Left renal pelvis (tissue), 4 donors: ENCODE results near the gene EPB41L1. TPM values are rescaled to one million over a fixed set of nuclear protein-coding genes. Genes with fewer than 3 reads are reported as not detected.
A peak's percentile ranks its signal among the peaks of the same experiment; 100 is the strongest.

Experiments used
- DNase-seq, 4 donors: peaks; one replicate each; pipeline ENCODE4 v3.0.0-alpha.2; 2013; ENCODE audit warnings: low read depth in 4 of 4, low spot score in 3 of 4
- polyA plus RNA-seq, 4 donors: library from polyadenylated mRNA; unstranded; fragments of 120-200 nt; gene quantifications; one replicate each; pipeline ENCODE4 v1.2.1, GENCODE V29; 2013; ENCODE audit not compliant: insufficient read length in 4 of 4

EPB41L1 gene
- polyA plus RNA-seq, 4 donors: 62.7 to 75.0 (median 66.4) TPM

DNA sequence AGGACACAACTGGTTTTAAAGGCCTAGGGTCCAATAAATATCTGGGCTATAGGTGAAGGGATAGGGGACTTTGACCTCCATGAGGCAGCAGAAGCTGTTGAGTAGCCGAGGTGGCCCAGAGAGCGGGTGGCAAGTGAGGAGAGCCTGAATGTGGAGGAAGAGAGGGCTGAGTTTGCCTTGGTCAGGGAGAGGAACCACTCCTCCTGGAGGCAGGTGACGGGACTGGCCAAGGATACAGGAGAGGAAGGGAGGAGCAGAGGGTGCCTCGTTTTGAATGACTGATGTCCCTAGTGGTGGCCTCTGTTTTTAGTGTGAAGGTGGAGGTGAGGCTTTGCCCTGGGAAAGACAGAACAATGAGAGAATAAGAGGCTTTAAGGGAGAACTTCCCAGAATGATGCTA is 62.7 kb downstream of the EPB41L1 start:
- DNase-seq: no peak

DNA sequence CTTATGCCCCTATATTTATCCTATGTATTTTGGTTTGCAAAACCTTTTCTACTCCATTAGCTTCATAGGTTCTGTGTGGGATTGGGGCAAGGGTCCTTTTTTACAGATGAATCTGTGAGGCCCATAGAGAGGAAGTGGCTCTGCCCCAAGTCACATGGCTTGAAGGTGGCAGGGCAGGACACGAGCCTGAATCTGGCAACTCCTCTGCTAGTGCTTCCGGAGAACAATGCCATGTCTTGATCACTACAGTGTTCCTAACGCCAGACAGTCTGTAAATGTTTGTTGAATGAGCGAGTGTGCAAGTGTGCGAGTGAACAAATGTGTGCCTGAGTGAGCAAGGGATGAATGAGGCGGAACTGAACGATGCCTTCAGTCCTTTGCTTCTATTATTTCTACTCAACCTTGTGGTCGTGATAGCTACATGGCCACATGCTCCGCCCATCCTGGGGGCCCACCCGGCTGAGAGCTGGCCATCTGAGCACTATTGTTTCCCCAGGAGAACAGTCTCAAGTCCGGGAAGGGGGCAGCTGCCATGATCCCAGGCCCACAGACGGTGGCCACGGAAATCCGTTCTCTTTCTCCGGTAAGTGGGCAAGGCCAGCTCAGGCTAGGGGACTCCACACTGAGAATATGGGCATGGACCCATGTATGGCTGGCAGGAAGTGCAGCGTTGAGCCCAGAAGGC is 64.0 kb downstream of the EPB41L1 start:
- DNase-seq: no peak

DNA sequence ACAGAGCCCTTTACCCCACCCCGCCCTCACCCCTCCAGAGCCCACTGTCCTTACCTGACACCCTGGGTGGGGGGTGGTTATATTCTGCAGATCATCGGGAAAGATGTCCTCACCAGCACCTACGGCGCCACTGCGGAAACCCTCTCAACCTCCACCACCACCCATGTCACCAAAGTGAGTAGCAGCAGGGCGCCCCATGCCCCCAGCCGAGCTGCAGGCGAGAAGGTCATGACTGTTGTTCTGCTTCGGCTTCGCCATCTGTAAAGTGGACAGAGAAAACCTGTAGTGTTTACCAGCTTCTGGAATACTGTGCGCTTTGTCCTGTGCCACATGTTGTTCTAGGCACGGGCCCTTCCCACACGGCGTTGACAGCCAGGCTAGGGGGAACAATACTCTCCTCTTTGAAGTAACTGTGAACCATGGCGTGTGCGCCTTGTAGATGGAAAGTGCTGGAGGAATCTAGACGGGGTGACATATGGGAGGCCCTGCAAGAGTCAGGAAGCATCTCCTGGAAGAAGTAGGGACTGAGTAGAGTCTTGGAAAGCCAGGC is 65.2 kb downstream of the EPB41L1 start:
- DNase-seq: no peak

DNA sequence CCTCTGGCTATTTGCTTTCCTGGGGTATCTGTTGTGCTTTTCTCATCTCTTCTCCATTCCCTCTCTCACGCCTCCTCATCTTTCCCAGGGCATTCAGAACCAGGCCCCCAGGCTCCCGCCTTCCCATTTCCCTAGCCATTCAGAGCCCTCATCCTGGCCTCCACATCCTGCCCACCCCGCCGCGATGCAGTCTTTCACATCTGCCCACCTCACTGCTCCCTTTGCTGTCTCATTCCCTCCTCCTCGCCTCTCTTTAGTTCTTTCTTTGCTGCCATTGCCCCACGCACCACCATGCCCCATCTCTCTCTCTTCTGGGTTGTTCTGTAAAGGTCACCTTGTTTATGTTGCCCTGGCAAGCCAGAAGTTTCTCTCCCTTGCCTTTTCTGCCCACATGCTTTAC is 71.1 kb downstream of the EPB41L1 start:
- DNase-seq: no peak

GRCh38 chr20:36228770-36229169 is 74.2 kb downstream of the EPB41L1 start:
- DNase-seq: no peak

DNA sequence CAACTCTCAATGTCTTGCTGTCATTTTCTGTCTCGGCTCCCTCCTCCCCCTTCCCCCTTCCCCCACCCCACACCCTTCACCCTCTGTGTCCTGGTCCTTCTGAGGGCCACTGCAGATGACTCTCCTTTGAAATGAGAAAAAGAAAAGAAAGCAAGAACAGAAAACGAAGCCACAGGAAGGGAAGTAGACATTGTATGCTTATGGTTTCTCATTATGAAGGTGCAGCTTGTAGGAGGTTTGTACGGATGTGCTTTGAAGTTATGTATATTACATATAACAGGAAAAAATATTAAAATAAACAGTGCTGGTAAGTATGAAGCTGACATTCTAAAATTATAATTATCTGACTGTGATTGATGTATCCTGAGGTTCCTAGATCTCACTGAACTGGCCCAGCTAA is 75.5 kb downstream of the EPB41L1 start:
- DNase-seq: no peak

GRCh38 chr20:36231331-36231730 is 76.8 kb downstream of the EPB41L1 start:
- DNase-seq: no peak

DNA sequence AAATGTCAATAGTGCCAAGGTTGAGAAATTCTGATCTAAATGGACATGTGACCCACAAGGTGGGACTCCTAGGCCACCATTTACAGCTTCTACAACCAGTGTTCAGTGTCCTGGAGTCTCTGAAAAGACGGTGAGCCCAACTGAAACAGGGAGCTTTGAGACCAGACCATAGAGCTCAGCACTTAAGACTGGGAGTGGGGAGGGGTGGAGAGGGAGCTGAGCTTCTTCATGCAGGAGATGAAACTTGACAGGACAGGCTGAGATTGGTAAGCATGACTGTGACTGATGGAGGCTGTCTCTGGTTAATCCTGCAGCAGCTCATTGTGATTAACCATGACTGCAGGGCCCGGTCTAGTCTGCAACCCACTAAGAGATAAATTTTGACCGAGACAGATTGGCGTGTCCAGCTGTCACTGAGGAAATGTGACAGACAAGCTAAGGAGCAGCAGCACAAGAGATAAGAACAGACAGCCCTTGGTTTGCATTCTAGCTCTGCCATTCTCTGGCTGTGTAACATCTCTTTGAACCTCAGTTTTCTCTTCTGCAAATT is 80.3 kb downstream of the EPB41L1 start:
- no peak for DNase-seq

DNA sequence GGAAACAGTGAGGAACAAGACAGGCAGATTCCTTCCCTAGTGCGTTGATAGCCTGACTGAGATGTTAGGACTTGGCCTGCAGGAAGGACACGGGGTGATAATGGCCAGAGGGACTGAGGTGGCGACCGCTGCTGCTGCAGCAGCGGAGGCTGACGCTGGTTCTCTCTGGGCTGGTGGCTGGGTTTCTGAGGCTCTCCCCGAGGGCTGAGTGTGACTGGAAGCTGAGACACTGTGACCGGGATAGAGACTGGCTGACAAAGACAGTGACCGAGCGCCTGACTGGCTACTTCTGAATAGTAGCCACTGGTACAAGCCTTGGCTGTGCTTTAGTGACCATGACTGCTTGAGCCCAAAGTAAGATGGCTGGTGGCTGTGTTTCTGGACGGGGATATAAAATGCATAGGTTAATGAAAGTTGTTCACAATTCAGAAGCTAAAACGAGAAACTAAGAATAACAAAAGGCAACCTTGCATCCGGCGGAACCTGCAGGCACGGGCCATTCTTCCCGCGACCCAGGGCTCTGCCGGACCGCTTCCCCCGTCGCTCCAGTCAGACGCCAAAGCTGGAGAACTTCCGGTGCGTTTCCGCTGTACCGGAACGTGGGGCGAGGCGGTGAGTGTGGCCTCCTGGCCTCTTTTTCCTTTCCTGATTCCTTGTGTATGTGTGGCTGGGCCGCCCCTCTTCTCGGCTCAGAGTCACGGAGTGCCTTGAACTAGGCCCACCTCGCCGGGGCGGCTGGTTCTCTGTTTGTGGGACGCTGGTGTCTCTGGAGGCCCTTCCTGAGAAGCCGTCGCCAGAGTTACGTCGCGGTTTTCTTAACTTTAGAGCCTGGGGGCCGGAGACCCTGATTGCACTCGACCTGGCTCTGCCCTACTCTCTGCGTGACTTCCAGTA is 81.6 kb downstream of the EPB41L1 start, which contains the start of gene AAR2:
TSS of gene AAR2 (plus strand) at position 587 of the 894 bp plus-strand sequence. CDS start 3,391 bp downstream, outside the sequence.
- DNase-seq: peak; percentile 54 to 66 (median 62)

DNA sequence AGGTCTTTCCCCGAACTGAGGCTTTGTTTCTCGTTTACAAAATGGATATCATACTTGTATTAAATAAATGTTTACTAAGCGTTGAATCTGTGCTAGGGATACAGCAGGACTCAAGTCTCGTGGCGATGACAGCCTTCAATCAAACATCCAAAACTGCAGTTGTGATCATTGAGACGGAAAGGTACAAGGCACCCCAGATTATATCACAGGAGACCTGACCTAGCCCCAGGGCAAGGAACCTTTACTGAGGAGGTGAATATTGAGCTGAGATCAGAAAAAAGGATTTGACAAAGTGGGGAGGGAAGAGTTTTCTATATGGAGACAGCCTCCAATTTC is 82.2 kb downstream of the EPB41L1 start:
- no peak for DNase-seq

- DNase-seq: no peak
Measured at GRCh38 chr20:36237477-36237876, 82.9 kb downstream of the EPB41L1 start.

DNA sequence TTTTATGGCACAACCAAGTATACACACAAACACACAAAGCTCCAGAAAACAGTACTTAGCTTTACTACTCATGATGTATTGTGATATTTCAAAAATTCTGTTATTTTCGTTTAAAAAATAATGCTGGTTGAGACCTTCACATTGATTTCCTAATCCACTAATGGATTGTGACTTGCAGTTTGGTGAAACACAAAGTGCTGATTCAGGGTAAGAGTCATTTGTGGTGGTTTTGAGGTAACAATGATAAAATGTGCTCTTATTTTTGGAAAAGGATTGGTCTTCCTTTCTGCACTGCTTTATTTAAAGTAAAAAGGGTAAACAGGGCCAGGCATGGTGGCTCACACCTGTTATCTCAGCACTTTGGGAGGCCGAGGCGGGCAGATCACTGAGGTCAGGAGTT is 83.6 kb downstream of the EPB41L1 start:
- DNase-seq: no peak

DNA sequence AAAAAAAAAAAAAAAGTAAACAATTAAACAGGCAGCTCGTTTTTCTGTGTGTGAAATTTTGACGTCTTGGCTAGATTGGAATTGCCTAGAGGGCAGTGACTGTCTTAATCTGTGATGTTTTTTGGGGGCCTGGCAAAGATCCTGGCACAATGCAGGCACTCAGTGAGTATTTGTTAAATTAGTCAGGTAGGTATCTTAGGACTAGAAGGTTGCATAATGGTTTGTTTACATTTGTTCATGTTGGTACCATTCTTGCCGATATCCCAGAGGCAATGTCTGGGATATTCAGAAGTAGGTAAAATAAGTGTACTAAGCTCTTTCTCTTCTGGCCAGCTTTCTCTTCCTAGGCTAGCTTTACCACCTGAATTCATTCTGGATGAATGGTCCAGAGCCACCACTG is 84.2 kb downstream of the EPB41L1 start:
- no peak for DNase-seq

DNA sequence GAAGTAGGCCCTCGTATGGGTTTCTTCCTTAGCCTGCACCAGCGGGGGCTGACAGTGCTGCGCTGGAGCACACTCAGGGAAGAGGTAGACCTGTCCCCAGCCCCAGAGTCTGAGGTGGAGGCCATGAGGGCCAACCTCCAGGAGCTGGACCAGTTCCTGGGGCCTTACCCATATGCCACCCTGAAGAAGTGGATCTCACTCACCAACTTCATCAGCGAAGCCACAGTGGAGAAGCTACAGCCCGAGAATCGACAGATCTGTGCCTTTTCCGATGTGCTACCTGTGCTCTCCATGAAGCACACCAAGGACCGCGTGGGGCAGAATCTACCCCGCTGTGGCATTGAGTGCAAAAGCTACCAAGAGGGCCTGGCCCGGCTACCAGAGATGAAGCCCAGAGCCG is 85.5 kb downstream of the EPB41L1 start:
- DNase-seq: no peak

- DNase-seq: no peak
Measured at GRCh38 chr20:36241678-36242077, 87.1 kb downstream of the EPB41L1 start.

DNA sequence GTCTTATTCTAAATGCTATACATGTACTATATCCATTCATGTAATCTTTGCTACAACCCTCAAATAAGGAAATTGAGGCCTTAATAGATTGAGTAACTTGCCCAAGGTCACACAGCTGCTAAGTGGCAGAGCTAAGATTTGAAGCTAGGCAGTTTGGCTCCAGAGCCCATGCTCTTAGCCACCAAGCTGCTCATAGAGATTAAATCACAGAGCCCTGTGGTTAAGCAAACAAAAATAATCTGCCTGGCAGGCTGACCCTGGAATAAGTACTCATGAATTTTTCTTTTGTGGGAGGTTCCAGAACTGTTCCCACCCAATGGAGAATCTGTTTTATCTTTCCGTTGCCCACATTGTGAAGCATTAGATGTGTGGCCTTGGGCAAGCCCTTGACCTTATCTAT is 89.2 kb downstream of the EPB41L1 start:
- DNase-seq: no peak

DNA sequence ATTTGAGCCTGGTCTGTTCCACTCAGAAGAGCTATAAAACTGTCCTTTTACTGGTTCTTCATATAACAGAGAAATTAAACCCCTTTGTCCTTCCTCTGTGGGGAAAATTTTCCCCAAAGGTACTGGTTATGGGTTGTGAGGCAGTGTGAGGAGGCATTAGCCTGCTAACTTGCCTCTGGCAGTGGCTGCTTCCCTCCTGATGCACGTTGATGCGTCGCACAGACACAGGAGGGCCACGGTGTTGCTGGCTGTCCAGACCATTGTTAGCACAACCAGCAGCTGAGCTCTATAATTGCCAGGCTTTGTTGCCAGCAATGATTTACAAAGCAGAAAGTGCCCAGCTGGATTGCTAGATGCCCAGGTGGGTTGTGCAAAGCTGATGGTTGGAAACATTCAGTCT is 91.9 kb downstream of the EPB41L1 start:
- no peak for DNase-seq

GRCh38 chr20:36248836-36249235 is 94.3 kb downstream of the EPB41L1 start:
- DNase-seq: no peak

DNA sequence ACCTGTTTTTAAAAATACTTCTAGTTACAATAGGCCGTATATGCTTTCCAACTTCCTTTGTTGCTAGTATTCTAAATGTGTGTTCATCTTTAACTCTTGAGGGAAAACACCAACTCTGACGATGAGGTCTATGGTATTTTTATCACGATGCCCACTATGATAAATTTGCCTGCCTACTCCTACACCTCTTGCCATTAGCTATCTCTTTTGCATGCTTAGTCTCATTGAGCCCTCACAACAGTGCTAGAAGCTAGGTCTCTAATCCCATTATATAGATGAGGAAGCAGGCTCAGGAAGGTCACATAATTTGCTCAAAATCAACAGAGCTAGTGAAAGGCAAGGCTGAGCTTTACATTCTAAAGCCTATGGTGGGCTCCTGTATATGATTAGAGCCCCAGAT is 94.9 kb downstream of the EPB41L1 start:
- DNase-seq: no peak

DNA sequence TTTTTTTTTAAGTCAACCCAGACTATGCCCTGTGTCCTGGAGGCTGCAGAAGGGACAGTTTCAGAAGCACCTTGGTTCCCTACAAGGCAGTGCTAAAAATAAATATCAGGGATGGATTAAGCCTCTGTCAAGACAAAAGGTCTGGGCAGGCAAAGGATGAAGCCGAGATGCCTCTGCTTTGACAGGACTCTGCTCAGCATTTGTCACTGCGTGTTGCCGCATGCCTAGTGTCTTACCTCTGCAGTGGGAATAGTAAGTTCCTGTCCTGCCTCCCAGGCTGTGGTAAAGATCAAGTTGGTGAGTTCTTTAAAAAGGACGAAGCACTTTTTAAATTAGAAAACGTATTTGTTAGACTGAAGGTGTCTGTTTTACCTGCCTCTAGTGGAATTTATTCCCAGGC is 96.9 kb downstream of the EPB41L1 start:
- DNase-seq: no peak

DNA sequence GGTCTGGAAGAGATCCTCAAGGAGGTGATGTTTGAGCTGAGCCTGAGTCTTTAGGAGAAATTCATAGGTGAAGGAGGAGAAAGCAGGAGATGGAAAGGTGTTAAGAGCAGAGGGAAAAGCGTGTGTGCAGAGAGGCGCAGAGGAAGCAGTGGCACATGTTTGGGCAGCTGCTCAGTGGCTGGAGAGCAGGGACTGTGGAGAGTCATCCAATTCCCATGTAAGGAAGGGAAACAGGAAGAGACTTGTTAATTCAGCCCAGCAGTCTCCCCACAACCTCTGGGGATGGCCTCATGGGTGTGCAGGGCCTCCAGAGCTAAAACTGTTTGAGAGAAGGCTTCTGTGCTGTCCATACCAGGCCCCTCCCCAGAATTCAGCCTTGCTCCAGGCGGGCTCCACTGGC is 98.0 kb downstream of the EPB41L1 start:
- no peak for DNase-seq

DNA sequence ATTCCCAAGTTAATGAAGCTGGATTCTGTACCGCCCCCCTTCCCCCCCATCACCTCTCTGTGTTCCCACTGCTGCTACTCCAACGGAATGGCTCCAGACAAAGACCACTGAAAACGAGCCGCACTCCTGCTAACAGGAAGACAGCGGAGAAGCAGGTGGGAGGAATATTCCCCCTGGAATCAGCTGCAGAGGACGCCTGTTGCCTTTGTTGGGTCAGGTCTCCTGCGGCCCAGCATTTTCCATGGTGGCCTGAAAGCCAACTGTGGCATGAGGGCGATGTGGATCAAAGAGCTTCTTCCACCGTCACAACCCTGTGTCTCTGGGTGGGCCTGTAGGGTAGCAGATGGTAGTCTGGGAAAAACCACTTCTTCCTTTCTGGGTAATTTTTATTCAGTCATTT is 98.5 kb downstream of the EPB41L1 start:
- no peak for DNase-seq
